WTC11 (cell line): ENCODE data around the gene PROK2.

Experiments used
- ARID4B ChIP-seq: sonication (generic); formaldehyde crosslinking; IDR thresholded peaks from 2 replicates; pipeline ENCODE4 v1.8.0; 2023; ENCODE audit warnings: missing genetic modification reagents, mild to moderate bottlenecking, borderline replicate concordance
- FOXK1 ChIP-seq: sonication (generic); formaldehyde crosslinking; IDR thresholded peaks from 2 replicates; pipeline ENCODE4 v1.8.0; 2022; ENCODE audit warnings: mild to moderate bottlenecking, moderate library complexity, missing genetic modification reagents
- JUN ChIP-seq: sonication (generic); formaldehyde crosslinking; IDR thresholded peaks from 2 replicates; pipeline ENCODE4 v1.8.0; 2023; ENCODE audit warnings: mild to moderate bottlenecking, missing genetic modification reagents
- MAX ChIP-seq: sonication (generic); formaldehyde crosslinking; IDR thresholded peaks from 2 replicates; pipeline ENCODE4 v1.8.0; 2022; ENCODE audit warnings: mild to moderate bottlenecking, missing genetic modification reagents
- ZNF317 ChIP-seq: sonication (generic); formaldehyde crosslinking; IDR thresholded peaks from 2 replicates; pipeline ENCODE4 v1.8.1; 2023; ENCODE audit warnings: low read depth, mild to moderate bottlenecking, moderate library complexity, missing genetic modification reagents, borderline replicate concordance
- TF ChIP-seq, protein P1 (sequence below): fragments of 200-600 bp; IDR thresholded peaks from 2 replicates; pipeline ENCODE4 v1.8.0; 2022; ENCODE audit warnings: antibody characterized with exemption
- TF ChIP-seq, protein P2 (sequence below): sonication (generic); formaldehyde crosslinking; IDR thresholded peaks from 2 replicates; pipeline ENCODE4 v1.8.1; 2022; ENCODE audit warnings: missing genetic modification reagents, borderline replicate concordance

DNA sequence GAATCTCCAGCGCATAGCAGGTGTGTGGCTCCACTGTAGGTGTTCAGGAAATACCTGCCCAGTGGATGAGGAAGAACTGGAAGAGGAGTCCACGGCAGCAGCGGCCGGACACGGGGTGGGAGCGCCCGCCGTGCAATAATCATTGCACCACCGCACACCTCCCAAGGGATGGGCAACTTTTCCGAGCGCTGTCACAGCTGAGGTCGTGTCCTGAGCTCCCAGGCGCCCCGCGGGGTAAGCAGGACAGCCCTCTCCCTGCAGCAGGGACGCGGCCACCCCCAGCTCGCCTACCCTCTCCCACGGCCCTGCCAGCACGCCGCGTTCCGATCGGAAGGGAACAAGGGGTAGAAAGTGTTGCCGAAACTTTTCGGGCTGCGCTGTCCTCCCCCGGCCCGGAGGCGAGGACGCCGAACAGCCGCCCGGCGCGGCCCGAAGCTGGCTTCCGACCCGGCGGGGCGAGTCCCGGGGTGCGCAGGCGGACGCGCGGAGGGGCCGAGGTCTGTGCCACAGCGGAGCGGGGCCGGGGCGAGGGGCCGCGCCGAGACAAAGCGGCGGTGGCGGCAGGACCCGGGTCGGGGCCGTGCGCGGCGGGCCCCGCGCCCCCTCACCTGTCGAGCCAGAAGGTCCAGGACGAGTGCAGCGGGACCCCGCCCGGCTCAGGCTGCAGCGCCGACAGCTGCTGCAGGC is 60.2 kb downstream of the PROK2 start:
- TF ChIP-seq, protein P1, sequence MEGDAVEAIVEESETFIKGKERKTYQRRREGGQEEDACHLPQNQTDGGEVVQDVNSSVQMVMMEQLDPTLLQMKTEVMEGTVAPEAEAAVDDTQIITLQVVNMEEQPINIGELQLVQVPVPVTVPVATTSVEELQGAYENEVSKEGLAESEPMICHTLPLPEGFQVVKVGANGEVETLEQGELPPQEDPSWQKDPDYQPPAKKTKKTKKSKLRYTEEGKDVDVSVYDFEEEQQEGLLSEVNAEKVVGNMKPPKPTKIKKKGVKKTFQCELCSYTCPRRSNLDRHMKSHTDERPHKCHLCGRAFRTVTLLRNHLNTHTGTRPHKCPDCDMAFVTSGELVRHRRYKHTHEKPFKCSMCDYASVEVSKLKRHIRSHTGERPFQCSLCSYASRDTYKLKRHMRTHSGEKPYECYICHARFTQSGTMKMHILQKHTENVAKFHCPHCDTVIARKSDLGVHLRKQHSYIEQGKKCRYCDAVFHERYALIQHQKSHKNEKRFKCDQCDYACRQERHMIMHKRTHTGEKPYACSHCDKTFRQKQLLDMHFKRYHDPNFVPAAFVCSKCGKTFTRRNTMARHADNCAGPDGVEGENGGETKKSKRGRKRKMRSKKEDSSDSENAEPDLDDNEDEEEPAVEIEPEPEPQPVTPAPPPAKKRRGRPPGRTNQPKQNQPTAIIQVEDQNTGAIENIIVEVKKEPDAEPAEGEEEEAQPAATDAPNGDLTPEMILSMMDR, result no peak
- TF ChIP-seq ARID4B (CRISPR knock-in tag) (no peak; the same call in 1 of the 2 replicates), JUN (CRISPR knock-in tag) (0 out of 2 replicates have a peak, but pooled peaks have one; percentile 40), FOXK1 (CRISPR knock-in tag) (no peak), ZNF317 (CRISPR knock-in tag) (no peak), MAX (CRISPR knock-in tag) (no peak)
- TF ChIP-seq, protein P2, sequence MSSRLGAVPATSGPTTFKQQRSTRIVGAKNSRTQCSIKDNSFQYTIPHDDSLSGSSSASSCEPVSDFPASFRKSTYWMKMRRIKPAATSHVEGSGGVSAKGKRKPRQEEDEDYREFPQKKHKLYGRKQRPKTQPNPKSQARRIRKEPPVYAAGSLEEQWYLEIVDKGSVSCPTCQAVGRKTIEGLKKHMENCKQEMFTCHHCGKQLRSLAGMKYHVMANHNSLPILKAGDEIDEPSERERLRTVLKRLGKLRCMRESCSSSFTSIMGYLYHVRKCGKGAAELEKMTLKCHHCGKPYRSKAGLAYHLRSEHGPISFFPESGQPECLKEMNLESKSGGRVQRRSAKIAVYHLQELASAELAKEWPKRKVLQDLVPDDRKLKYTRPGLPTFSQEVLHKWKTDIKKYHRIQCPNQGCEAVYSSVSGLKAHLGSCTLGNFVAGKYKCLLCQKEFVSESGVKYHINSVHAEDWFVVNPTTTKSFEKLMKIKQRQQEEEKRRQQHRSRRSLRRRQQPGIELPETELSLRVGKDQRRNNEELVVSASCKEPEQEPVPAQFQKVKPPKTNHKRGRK (CRISPR knock-in tag), result no peak
